ENCODE results near the gene SETD3. TPM values are rescaled to one million over a fixed set of nuclear protein-coding genes. Genes with fewer than 3 reads are reported as not detected.
A peak's percentile ranks its signal among the peaks of the same experiment; 100 is the strongest.

Gene SETD3
- total RNA-seq, 2 donors from 2014 or later, result 34.6 to 39.4 TPM

DNA sequence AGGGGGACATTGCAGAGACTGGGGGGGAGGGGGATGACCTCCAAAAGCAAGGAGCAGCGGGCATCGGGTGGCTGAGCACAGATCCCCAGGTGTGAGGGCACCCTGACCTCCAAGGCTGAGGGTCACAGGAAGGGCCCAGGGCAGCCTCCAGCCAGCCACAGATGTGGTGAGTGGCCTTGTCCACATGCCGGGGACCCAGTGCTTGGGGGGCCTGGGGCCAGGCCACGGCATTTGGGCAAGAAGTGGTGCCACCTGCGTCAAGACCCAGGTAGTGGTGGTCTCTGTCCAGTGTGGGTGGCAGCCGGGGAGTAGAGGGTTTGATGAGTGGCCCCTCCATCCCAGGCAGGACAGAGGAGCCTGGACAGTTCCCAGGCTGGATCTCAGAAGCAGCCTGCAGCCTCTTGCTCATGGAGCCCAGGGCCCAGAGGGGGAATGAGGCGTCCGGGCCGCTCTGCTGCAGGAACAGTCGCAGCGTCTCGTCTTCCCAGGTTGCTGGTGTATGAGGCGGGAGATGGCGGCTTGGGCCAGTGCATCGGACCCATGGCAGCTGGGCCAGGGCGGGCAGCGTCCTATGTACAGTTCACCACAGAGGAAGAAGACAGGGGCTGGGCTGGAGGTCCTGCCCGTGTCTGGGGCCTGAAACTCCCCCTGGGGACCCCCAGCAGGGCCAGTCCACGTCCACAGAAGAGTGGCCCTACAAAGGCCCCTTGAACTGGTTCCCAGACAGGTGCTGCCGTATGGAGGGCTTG, 34.1 kb upstream of the SETD3 start:
- TF ChIP-seq, protein P1, sequence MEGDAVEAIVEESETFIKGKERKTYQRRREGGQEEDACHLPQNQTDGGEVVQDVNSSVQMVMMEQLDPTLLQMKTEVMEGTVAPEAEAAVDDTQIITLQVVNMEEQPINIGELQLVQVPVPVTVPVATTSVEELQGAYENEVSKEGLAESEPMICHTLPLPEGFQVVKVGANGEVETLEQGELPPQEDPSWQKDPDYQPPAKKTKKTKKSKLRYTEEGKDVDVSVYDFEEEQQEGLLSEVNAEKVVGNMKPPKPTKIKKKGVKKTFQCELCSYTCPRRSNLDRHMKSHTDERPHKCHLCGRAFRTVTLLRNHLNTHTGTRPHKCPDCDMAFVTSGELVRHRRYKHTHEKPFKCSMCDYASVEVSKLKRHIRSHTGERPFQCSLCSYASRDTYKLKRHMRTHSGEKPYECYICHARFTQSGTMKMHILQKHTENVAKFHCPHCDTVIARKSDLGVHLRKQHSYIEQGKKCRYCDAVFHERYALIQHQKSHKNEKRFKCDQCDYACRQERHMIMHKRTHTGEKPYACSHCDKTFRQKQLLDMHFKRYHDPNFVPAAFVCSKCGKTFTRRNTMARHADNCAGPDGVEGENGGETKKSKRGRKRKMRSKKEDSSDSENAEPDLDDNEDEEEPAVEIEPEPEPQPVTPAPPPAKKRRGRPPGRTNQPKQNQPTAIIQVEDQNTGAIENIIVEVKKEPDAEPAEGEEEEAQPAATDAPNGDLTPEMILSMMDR (IDR thresholded peaks at IDR 0.05), result no peak
- TF ChIP-seq POLR2A (IDR thresholded peaks at IDR 0.05), result no peak
- ATAC-seq, result no peak
- DNase-seq, result peak in 2 of 4 donors; percentile 11 to 16
- H3K9me3 ChIP-seq, result no peaks in the 10 kb centered on the region
- H3K36me3 ChIP-seq (replicated peaks in 1 of 2; ENCODE audit: insufficient read depth in 1 of 2, low read depth in 2 of 2), result peaks cover 0 to 9% of the 10 kb centered on the region in 2 donors
- intact Hi-C loops (cut with DNase I), result no loop called here
- H3K4me1 ChIP-seq, result peaks cover 12% of the 10 kb centered on the region
- H3K27me3 ChIP-seq, result no peaks in the 10 kb centered on the region
- 84 to 92% methylated on average over 9 to 20 of the region's 20 CpGs for WGBS, 2 donors
- H3K27ac ChIP-seq, result no peak overlapping the region
- H3K4me3 ChIP-seq, result no peak overlapping the region

DNA sequence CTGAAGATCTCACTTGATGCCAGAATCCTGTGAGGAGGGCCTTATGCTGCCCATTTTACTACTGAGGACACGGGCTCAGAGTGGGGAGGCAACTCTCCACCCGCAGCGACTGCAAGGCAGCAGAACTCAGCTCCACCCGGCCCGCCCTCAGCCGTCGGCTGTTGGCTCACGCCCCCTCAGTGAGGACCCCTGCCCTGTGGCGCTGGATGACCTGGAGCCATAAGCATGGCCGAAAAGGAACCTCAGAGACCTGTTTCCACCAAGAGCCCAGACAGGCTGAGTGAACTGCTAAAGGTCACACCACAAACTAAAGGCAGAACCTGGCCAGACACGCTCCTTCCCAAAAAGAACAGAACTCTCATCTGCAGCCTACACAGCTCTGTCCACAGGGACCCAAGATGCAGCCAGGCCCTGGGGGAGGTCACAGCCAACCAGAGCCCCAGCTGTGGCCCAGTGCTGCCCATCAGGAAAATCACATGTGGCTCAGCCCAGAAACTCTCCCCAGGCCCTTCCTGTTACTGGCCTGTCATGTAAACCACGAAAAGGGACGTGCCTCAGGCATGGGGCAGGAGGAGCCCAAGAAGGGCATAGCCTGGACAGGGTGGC, 33.4 kb upstream of the SETD3 start:
- WGBS, 2 donors, result 78 to 85% methylated on average over 10 to 13 of the region's 13 CpGs
- peak in 1 of 4 donors; percentile 13 for DNase-seq

DNA sequence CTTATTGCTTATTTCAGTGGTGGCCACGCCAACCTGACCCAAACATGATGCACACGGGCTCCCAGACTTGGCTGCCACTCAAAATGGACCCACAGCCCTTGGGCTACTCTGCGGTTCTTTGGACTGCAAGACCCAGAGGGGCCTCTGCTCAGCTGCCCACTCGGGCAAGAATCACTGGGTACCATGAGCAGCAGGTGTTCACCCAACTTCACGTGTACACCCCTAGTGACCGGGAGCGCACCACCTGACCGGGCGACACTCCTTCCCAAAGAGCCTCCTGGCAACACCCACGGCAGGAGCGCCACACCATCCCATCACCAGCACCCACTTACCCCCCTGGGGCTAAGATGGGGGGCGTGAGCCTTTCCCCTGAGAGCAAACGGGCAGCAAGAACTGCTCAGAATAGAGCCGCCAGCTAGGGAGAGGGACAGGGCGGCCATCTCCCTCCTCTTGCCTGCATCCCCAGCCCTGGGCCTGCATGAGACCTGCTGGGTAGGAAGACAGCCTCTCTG, 32.6 kb upstream of the SETD3 start:
- ATAC-seq (no peak), DNase-seq (peak in 2 of 4 donors; percentile 11 to 12)
- no peak overlapping the region for H3K27ac ChIP-seq
- intact Hi-C loops (cut with DNase I), result no loop called here
- H3K9me3 ChIP-seq, result no peaks in the 10 kb centered on the region
- no peak for TF ChIP-seq POLR2A (IDR thresholded peaks at IDR 0.05)
- TF ChIP-seq, protein P1 (IDR thresholded peaks at IDR 0.05), result no peak
- H3K4me1 ChIP-seq, result peaks cover 18% of the 10 kb centered on the region
- 81 to 86% methylated on average over 4 to 15 of the region's 15 CpGs for WGBS, 2 donors
- H3K36me3 ChIP-seq (replicated peaks in 1 of 2; ENCODE audit: insufficient read depth in 1 of 2, low read depth in 2 of 2), result peaks cover 0 to 18% of the 10 kb centered on the region in 2 donors
- no peaks in the 10 kb centered on the region for H3K27me3 ChIP-seq
- no peak overlapping the region for H3K4me3 ChIP-seq

More for the DNA sequence above, 33.4 kb upstream of the SETD3 start:
- ATAC-seq, result no peak
- Histone ChIP-seq H3K4me3 (no peak overlapping the region), H3K4me1 (peaks cover 17% of the 10 kb centered on the region), H3K36me3 (replicated peaks in 1 of 2; ENCODE audit: insufficient read depth in 1 of 2, low read depth in 2 of 2) (peaks cover 0 to 15% of the 10 kb centered on the region in 2 donors), H3K27me3 (no peaks in the 10 kb centered on the region), H3K9me3 (no peaks in the 10 kb centered on the region), H3K27ac (no peak overlapping the region)
- intact Hi-C loops (cut with DNase I), result no loop called here
- TF ChIP-seq, protein P1 (IDR thresholded peaks at IDR 0.05), result no peak
- TF ChIP-seq POLR2A (IDR thresholded peaks at IDR 0.05), result no peak

DNA sequence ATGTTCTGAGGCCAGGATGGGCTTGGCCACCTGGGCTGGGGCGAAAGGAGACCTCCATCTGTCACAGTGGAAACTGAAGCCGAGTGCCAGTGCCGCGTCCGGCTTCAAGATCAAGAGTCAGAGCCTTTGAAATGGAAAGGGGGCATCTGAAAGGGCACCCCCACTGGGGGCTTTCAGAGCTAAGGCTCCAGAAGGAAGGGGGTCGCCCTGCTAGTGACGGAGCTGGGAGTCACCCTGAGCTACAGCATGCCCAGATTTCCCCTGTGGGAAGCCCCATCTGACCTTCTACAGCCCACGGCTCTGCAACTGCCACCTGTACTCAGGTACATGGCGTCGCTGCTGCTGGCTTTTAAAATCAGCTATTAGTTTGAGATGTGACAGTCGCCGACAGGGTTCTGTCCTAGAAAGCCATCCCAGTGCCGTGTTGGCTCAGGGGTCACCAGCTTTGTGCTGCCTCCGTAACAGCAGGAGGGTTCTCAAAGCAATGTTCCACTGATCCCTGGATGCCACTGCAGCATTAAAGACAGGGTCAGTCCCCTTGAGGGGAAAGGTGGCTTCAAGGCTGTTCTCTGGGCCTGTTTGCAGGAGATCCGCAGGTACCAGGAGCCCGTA, 32.0 kb upstream of the SETD3 start:
- intact Hi-C loops (cut with DNase I), result no loop called here
- peak in 1 of 4 donors; percentile 12 for DNase-seq
- H3K4me1 ChIP-seq, result peaks cover 16% of the 10 kb centered on the region
- WGBS, 2 donors, result 78 to 87% methylated on average over 11 to 16 of the region's 16 CpGs
- TF ChIP-seq POLR2A (IDR thresholded peaks at IDR 0.05), result no peak
- TF ChIP-seq, protein P1 (IDR thresholded peaks at IDR 0.05), result no peak
- no peak overlapping the region for H3K27ac ChIP-seq
- no peak overlapping the region for H3K4me3 ChIP-seq
- peaks cover 0 to 19% of the 10 kb centered on the region in 2 donors for H3K36me3 ChIP-seq (replicated peaks in 1 of 2; ENCODE audit: insufficient read depth in 1 of 2, low read depth in 2 of 2)
- no peaks in the 10 kb centered on the region for H3K27me3 ChIP-seq
- H3K9me3 ChIP-seq, result no peaks in the 10 kb centered on the region
- no peak for ATAC-seq
